ENCODE measurements around the gene KLHL13.
"Not testable (repeated sequence)": the region's sequence is repeated elsewhere in the genome, so short reads cannot be mapped to it uniquely, and the experiment has no call there.

Gene KLHL13

GRCh38 chrX:117989512-117989911, 127.1 kb downstream of the KLHL13 start:
- no peak for DNase-seq

GRCh38 chrX:117987373-117987772, 129.2 kb downstream of the KLHL13 start:
- no peak for DNase-seq

DNA sequence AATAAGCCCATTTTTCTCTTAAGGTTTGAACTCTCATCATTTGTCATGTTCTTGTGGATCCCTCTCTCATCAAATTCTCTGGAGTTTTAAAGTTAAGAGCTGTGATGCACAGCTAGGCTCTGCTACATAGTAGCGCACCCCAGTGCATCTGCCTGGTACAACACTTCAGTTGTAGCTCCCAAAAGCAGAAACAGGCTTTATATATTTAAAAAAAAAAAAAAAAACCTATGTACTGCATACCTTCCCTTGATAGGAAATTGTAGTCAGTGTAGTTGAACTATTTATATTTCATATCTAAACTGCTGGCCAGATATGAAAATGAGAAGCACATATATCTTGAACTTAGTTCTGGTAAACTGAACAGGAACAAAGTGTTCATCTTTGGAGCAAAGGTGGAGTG, 131.4 kb downstream of the KLHL13 start:
- no peak for DNase-seq

GRCh38 chrX:117982694-117983392, 133.8 kb downstream of the KLHL13 start:
- DNase-seq = no peak

GRCh38 chrX:117978402-117978801, 138.2 kb downstream of the KLHL13 start:
- no peak for DNase-seq

GRCh38 chrX:117977526-117977925, 139.1 kb downstream of the KLHL13 start:
- DNase-seq = no peak

- no peak for DNase-seq
Observed at GRCh38 chrX:117973110-117973807, 143.4 kb downstream of the KLHL13 start.

DNA sequence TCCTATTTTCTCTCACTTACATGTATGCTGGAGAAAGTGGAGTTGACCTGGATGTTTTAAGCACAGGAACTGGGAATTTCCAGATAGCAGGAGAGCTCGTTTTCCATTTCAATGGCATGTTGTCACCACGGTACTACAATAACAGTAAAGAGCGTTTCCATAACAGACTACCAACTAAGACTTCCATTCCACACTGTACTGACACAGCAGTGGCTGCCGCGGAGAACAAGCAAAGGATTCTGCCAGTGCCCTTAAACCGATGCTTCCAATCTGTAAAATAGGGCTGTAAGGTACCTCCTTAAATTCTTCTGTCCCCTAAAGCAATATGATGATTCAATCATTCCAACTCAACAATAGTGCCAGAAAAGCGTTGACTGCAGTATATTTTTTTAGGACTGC, 143.9 kb downstream of the KLHL13 start:
- no peak for DNase-seq

- DNase-seq = no peak
Observed at GRCh38 chrX:117969782-117970181, 146.8 kb downstream of the KLHL13 start.

DNA sequence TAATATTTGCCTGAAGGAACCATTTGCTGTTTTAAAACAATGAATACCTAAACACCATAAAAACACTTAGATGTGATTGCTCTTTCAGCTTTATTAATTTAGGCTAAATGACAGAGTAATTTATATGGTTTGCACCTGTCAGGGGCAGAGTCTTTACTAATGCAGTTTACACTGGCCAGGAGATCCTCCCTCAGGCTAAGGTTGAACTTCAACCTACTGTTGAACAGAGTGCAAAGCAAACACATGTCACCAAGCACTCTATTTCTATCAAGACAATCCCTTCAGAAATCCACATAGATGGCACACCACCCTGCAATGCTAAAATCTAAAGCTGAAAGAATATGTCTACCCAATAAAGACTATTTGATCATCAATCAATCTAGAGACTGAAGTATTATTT, 147.3 kb downstream of the KLHL13 start:
- no peak for DNase-seq

DNA sequence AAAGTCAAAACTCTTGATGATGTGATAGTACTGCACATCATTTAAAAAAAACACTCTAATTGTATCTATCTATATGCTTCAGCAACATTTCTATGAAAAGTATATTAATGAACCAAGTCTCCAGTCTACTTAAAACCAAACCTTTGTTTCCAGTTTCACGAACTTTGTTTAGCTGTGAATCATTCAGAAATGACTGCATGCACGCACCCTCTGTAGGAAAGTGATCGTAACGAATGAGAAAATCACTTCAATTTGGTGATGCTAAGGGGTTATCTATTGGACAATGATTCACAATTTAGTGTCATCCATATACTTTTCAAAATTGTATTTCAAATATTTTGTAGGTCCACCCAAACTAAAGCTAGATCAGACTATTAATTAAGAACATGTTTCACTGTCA, 157.6 kb downstream of the KLHL13 start:
- no peak for DNase-seq

DNA sequence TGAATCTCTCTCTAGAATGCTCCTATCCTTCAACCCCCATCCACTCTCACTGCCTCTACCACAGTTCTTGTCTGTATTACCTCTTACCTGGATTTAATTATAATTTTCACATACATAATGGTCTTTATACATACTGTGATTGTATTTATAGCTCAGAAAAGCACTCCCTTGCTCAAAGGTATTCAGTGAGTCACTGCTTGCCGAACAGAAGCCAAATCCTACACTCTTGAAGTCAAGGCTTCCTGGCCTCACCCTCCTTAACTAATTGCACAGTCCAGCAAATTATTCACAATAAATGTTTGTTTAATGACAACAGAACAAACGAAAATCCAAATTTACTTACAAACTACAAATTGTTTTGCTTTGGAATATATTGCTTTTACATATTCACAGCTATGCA, 159.5 kb downstream of the KLHL13 start:
- no peak for DNase-seq

- DNase-seq = not testable (repeated sequence)
Observed at GRCh38 chrX:117939296-117939695, 177.3 kb downstream of the KLHL13 start.

GRCh38 chrX:117936118-117936517, 180.5 kb downstream of the KLHL13 start:
- no peak for DNase-seq

DNA sequence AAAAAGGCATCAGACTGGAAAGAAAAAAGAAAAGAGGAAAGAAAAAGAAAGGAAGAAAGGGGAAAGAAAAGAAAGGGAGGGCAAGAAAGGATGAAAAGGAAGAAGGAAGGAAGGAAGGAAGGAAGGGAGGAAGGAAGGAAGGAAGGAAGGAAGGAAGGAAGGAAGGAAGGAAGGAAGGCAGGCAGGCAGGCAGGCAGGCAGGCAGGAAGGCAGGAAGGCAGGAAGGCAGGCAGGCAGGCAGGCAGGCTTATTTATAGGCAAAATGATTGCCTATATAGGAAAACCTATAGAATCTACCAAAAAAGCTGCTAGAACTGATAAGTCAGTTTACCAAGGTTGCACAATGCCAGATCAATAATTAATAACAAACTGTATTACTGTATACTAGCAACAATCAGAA, 186.5 kb downstream of the KLHL13 start:
- not testable (repeated sequence) for DNase-seq

DNA sequence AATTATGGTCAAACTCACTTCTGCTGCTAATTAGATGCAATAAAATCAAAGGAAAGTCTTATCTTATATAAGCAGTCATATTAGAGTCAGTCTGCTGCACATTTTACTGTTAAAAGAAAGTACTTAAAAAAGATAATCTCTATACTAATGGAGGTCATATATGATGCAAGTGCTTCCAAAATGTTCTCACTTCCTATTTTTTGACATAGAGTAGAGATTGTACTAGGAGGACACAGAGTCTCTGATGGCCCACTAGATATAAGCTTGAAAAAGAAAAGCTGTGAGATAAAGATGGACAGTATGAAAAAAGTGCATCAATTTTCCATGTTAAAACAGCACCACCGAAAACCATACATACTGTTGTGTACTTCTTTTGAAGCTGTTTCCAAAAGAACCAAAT, 196.9 kb downstream of the KLHL13 start:
- no peak for DNase-seq

DNA sequence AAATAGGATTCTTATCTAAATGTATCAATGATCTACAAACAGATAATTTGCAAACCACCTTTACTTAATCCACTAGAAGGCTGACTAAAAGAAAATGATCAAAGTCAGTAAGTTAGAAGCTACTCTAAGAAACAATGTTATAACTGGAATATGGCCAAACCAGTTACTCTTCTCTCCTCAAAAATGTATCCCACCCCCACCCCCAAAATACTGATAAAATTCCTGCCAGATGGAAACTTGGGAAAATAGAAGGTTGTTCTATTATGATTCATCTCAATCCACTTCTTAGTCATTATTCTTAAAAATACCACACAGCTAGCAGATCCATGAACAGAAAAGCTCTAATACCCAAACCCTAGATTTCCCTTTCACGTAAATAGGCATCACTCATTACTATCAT, 206.4 kb downstream of the KLHL13 start:
- DNase-seq = no peak

DNA sequence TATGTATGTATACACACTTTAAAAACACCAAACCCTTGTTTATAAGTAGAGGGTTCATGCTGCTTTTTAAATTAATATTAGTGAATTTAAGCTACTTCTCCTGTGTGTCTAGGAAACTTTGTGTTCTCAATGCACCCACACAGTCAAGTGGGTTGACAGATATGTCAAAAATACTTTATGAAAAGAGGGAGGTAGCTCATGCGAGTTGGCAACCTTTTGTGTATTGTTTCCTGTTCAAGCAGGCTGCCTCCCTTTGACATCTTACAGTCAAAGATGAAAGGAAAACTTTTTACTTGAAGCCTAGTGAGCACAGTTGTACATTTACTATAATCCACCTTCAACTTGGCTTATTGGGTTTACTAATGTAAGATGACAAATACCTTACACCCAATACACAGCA, 218.4 kb downstream of the KLHL13 start:
- no peak for DNase-seq

DNA sequence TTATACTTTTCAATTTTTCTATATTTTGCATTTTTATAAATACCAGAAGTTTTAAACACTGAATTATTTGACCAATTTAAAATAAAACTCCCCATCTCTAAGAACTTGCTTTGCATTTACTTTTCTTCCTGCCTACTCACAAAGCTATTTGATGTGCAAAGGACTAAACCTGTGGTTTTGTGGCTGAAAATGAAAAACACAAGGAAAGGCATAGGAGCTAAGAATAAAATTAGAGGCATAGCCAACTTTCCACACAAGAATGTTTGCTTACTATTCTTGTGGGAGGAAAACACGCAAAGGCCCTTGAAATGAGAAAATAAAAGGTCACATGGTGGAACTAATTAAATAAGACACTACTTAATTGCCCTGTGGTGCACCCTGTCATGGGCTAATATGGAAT, 221.2 kb downstream of the KLHL13 start:
- DNase-seq = no peak

DNA sequence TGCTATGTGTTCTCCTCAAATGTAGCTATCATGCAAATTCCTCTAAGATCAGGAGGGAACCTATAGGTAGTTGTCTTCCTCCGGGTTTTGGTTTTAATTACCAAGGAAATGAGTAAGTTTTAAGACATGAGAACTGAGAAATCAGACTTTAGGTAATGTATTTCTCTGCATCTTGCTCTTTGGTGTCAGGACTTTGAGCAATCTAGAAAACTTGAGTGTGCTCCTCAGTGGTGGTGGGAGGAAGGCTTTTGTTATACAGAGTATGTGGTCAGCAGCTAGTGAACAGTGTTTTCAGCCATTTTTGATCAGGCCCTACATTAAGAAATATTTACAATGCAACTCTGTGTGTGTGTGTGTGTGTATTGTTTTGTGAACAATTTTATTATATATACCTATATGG, 224.1 kb downstream of the KLHL13 start:
- DNase-seq = no peak

GRCh38 chrX:117871796-117872195, 244.8 kb downstream of the KLHL13 start:
- no peak for DNase-seq

- no peak for DNase-seq
Observed at GRCh38 chrX:117860517-117860916, 256.1 kb downstream of the KLHL13 start.

DNA sequence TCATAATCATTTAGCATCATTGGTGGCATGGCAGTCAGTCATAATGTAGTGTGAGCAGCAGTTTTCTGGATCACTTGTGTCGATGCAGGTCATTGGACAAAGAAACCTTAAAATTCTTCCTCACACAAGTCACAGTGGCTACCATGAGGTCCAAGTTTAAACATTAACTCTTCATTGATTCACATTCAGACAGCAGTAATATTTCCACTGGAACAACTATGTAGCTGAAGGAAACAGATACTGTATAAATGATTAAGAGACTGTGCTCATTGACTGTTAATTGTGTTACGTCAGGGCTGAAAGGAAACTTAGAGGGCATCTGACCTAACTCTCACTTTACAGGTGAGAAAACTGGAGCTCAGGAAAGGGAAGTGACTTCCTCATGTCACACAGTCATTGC, 261.8 kb downstream of the KLHL13 start:
- DNase-seq = no peak

GRCh38 chrX:117851025-117851424, 265.6 kb downstream of the KLHL13 start:
- no peak for DNase-seq

All from suppressor macrophage treated with lipopolysaccharide for 4 hours (primary cell).